GM12891 (cell line): Measurements from ENCODE around the gene IQCK.

ENCODE experiments used
- PAX5 ChIP-seq: IDR thresholded peaks from 2 replicates; pipeline ENCODE4 v1.6.1; 2011; ENCODE audit warnings: low read length, moderate library complexity, mild to moderate bottlenecking; ENCODE audit not compliant: insufficient read depth, severe bottlenecking
- POLR2A ChIP-seq: IDR thresholded peaks from 2 replicates; pipeline ENCODE4 v1.6.1; 2011; ENCODE audit warnings: low read depth, low read length, control low read depth
- POLR2AphosphoS5 ChIP-seq: IDR thresholded peaks from 2 replicates; pipeline ENCODE4 v1.6.1; 2011; ENCODE audit warnings: low read depth, low read length, control low read depth
- SPI1 ChIP-seq: IDR thresholded peaks from 2 replicates; pipeline ENCODE4 v1.6.1; 2011; ENCODE audit warnings: low read depth, low read length, control low read depth
- TAF1 ChIP-seq: IDR thresholded peaks from 2 replicates; pipeline ENCODE4 v1.6.1; 2011; ENCODE audit warnings: low read depth, low read length, control low read depth

DNA sequence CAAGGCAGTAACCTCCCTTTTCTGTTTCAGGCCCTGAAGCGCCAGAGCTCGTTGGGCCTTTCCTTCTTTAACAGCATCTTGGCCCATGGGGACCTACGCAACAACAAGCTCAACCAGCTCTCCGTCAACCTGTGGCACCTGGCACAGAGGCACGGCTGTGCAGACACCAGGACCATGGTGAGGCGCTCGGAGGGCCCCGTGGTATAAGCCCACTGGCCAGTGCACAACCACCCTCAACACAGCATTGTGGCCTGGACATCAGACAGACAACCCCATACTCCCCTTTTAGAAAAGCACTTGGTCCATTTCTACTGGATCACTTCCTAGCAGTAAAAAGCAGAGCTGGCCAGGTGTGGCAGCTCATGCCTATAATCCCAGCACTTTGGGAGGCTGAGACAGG is 18.6 kb upstream of the IQCK start:
- TF ChIP-seq POLR2A (no peak), POLR2AphosphoS5 (no peak), TAF1 (no peak), SPI1 (no peak), PAX5 (no peak)
